ENCODE results near the gene TESK2. TPM values are rescaled to one million over a fixed set of nuclear protein-coding genes. Genes with fewer than 3 reads are reported as not detected.

TESK2 gene
- total and polyA plus RNA-seq, 12 donors: 0.77 to 2.6 (median 1.3) TPM

DNA sequence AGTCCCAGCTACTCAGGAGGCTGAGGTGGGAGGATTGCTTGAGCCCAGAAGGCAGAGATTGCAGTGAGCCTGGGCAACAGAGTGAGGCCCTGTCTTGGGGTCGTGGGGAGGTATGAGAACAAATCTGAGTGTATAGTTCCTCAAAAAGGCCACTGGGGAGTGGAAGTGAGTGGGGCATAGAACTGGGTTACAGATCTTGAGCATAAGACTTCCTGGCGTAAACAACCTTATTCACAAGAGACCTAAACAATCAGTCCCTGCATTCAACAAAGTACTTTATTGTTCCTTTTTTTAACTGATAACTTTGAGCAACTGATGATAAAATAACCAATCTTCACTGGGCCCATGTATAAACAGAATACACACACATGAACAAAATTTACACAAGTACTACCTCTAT, 78.1 kb downstream of the TESK2 start:
- DNase-seq: no peak
- TF ChIP-seq, protein P1, sequence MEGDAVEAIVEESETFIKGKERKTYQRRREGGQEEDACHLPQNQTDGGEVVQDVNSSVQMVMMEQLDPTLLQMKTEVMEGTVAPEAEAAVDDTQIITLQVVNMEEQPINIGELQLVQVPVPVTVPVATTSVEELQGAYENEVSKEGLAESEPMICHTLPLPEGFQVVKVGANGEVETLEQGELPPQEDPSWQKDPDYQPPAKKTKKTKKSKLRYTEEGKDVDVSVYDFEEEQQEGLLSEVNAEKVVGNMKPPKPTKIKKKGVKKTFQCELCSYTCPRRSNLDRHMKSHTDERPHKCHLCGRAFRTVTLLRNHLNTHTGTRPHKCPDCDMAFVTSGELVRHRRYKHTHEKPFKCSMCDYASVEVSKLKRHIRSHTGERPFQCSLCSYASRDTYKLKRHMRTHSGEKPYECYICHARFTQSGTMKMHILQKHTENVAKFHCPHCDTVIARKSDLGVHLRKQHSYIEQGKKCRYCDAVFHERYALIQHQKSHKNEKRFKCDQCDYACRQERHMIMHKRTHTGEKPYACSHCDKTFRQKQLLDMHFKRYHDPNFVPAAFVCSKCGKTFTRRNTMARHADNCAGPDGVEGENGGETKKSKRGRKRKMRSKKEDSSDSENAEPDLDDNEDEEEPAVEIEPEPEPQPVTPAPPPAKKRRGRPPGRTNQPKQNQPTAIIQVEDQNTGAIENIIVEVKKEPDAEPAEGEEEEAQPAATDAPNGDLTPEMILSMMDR (IDR thresholded peaks at IDR 0.05): no peak
- Histone ChIP-seq H3K4me1 (no peaks in the 10 kb centered on the region), H3K27ac (no peak overlapping the region), H3K36me3 (no peaks in the 10 kb centered on the region), H3K4me3 (no peak overlapping the region), H3K9me3 (no peaks in the 10 kb centered on the region), H3K27me3 (no peaks in the 10 kb centered on the region)
- intact Hi-C loops (cut with DNase I): no loop called here
- 78 to 82% methylated on average over 2 of the region's 2 CpGs for WGBS, 2 donors
- ATAC-seq: no peak

DNA sequence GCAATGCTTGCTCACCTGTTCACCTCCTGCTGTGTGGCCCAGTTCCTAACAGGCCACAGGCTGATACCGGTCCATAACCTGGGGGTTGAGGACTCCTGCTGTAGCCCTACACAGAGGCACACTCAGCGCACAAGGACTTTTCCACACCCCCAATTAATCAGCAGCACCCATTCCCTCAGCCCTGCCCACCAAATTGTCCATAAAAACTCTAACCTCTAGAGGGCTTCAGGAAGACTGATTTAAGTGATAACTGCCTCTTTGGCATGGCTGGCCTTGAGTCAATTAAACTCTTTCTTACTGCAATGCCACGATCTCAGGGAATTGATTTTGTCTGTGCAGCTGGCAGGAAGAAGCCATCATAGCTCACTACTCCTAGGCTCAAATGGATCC, 79.5 kb downstream of the TESK2 start:
- no peaks in the 10 kb centered on the region for H3K27me3 ChIP-seq
- TF ChIP-seq, protein P1 (IDR thresholded peaks at IDR 0.05): no peak
- no peaks in the 10 kb centered on the region for H3K4me1 ChIP-seq
- intact Hi-C loops (cut with DNase I): no loop called here
- 83 to 86% methylated on average over 3 of the region's 3 CpGs for WGBS, 2 donors
- no peak for DNase-seq
- no peak overlapping the region for H3K4me3 ChIP-seq
- no peak overlapping the region for H3K27ac ChIP-seq
- no peak for ATAC-seq
- H3K9me3 ChIP-seq: no peaks in the 10 kb centered on the region
- H3K36me3 ChIP-seq: no peaks in the 10 kb centered on the region

DNA sequence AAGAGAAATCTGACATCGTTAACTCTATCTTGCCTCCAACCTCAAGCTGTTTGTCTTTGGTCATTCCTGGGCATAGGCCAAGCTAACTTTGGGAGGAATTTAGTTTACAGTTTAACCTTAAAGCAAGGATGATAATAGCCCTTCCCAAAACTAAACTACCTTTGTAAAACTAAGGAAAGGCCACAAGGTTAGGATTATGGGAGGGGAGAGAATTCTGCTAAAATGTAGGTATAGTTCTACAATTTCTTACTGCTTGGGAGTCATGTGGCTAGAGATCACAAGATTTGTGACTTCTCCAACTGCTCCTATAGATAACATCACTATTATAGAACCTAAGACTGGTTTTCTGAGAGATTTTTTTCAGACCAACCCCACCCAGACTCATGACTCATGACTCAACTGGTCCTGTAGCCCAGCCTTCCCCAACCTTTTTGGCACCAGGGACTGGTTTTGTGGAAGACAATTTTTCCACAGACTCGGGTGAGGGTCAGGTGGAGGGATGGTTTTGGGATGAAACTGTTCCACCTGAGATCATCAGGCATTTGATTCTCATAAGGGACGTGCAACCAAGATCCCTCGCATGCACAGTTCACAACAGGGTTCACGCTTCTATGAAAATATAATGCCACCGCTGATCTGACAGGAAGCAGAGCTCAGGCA, 80.0 kb downstream of the TESK2 start:
- Histone ChIP-seq H3K36me3 (no peaks in the 10 kb centered on the region), H3K4me1 (no peaks in the 10 kb centered on the region), H3K27ac (no peak overlapping the region), H3K27me3 (no peaks in the 10 kb centered on the region), H3K9me3 (no peaks in the 10 kb centered on the region), H3K4me3 (no peak overlapping the region)
- intact Hi-C loops (cut with DNase I): no loop called here
- ATAC-seq: no peak
- TF ChIP-seq, protein P1 (IDR thresholded peaks at IDR 0.05): no peak
- DNase-seq: no peak
- 96 to 97% methylated on average over 6 of the region's 6 CpGs for WGBS, 2 donors

DNA sequence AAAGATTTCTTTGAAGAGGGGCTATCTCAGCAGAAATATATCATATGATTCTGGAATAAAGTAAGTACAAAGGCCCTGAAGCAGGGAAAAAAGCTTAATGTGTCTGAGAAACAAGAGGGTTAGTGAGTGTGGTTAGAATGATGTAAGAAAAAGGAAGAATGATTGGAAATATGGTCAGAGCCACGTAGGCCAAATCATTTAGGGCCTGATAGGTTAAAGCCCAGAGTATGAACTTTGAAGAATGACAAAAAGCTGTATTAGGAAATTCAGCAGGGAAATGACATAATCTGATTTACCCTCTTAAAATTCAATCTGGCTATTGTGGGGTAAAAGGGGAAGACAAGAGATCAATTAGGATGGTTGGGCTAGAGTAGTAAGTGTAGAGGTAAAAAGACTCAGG, 81.7 kb downstream of the TESK2 start:
- WGBS, 2 donors: 81 to 82% methylated on average over 1 of the region's 1 CpG
- ATAC-seq: no peak
- TF ChIP-seq, protein P1 (IDR thresholded peaks at IDR 0.05): no peak
- intact Hi-C loops (cut with DNase I): no loop called here
- H3K9me3 ChIP-seq: no peaks in the 10 kb centered on the region
- no peaks in the 10 kb centered on the region for H3K27me3 ChIP-seq
- DNase-seq: no peak
- no peaks in the 10 kb centered on the region for H3K36me3 ChIP-seq
- no peak overlapping the region for H3K27ac ChIP-seq
- H3K4me1 ChIP-seq: no peaks in the 10 kb centered on the region
- H3K4me3 ChIP-seq: no peak overlapping the region

Measured in heart right ventricle (tissue), 16 donors.